AG09319 (cell line): Measurements from ENCODE around the gene PKP2.
A peak's percentile ranks its signal among the peaks of the same experiment; 100 is the strongest.

ENCODE experiments used
- DNase-seq: peaks from one replicate; pipeline ENCODE4 v3.0.0-alpha.2; 2010; ENCODE audit warnings: low read depth; ENCODE audit errors: extremely low read depth
- CTCF ChIP-seq: IDR thresholded peaks from 2 replicates; pipeline ENCODE4 v1.5.1; 2011; ENCODE audit warnings: low read depth, mild to moderate bottlenecking, inconsistent platforms, low read length, moderate library complexity

PKP2 gene

GRCh38 chr12:32773691-32774090 lies 122.9 kb downstream of the PKP2 start:
- no peak for DNase-seq
- no peak for TF ChIP-seq CTCF

DNA sequence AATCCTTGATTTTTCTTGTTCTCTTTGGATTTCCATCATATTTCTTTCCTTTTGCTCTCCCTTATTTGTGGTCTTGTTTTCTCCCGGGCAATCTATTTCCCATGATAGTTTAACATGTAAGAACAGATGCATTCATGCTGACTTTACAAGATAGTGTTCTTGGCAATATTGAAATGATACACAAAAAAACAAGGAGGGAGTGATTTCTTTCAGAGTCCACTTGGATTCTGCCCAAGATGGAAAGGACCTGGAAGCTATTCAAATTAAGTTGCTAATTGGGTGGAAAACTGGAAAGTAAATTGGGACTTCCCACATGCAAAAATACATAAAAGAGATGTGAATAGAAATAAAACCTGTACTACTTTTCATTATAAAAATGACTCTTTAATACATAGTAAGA lies 126.4 kb downstream of the PKP2 start:
- DNase-seq = no peak
- TF ChIP-seq CTCF = no peak

GRCh38 chr12:32768518-32768917 lies 128.1 kb downstream of the PKP2 start:
- TF ChIP-seq CTCF = no peak
- DNase-seq = no peak

DNA sequence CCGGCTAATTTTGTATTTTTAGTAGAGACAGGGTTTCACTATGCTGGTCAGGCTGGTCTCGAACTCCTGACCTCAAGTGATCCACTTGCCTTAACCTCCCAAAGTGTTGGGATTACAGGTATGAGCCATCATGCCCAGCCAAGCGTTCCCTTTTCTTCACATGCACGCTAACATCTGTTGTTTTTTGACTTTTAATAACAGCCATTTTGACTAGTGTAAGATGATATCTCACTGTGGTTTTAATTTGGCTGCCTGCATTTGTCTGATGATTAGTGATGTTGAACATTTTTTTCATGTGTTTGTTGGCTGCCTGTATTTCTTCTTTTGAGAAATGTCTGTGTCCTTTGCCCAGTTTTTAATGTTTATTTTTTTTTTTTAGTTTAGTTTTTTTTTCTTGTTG lies 130.7 kb downstream of the PKP2 start:
- DNase-seq = peak; percentile 54
- no peak for TF ChIP-seq CTCF

DNA sequence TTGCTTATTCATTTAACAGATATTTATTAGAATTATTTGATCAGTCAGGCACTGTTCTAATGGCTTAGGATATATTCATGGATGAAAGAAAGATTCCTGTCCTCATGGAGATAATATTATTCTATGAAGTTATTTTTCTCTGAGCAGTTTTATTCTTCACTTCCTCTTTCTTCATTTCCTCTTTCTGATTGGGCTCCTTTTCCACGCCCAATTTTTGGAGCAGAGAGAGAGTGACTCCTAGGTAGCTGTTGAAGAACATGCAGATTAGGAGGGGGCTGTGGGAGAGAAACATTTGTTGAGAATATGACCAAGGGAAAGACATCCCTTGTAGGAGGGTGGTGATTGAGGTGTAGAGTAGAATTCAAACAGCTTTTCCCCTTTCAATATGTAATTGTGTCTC lies 134.9 kb downstream of the PKP2 start:
- no peak for TF ChIP-seq CTCF
- DNase-seq = no peak

DNA sequence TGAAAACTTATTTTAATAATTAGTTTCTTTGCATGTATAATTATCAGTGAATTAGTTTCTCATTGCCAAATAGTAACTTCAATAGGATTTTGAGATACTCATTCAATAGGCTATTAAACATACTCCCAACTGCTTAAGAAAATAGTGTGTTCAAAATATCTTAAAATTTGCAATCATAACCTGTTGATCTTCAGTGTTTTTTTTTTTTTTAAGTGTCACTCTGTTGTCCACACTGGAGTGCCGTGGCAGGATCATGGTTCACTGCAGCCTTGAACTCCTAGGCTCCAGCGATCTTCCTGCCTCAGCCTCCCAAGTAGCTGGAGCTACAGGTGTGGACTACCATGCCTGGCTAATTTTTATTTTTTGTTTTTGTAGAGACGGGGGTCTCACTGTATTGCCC lies 139.4 kb downstream of the PKP2 start:
- DNase-seq = no peak
- no peak for TF ChIP-seq CTCF

GRCh38 chr12:32756476-32757066 lies 140.0 kb downstream of the PKP2 start:
- DNase-seq = no peak
- TF ChIP-seq CTCF = no peak
